Liver (tissue), 9 donors: Measurements from ENCODE around the gene MAMDC2. TPM values are rescaled to one million over a fixed set of nuclear protein-coding genes. Genes with fewer than 3 reads are reported as not detected.

Experiments
- DNase-seq: peaks from one replicate; pipeline ENCODE4 v3.0.0-alpha.2; 2017; ENCODE audit warnings: low spot score
- H3K27ac ChIP-seq, 2 donors: one replicate each; pipeline ENCODE4 v1.7.0; 2013; ENCODE audit warnings: inconsistent platforms in 2 of 2, low read length in 2 of 2, control low read depth in 1 of 2, low read depth in 1 of 2, mild to moderate bottlenecking in 1 of 2
- H3K27me3 ChIP-seq, 4 donors: one replicate each; pipeline versions ENCODE4 v1.6.1 to v1.7.0; 2013; ENCODE audit warnings: low read length in 3 of 4, inconsistent platforms in 1 of 4, mild to moderate bottlenecking in 1 of 4, moderate library complexity in 1 of 4; ENCODE audit not compliant: control insufficient read depth in 4 of 4, insufficient read depth in 4 of 4
- H3K36me3 ChIP-seq, 4 donors: one replicate each; pipeline versions ENCODE4 v1.6.1 to v1.7.0; 2013; ENCODE audit warnings: low read length in 3 of 4, mild to moderate bottlenecking in 3 of 4, low read depth in 1 of 4, moderate library complexity in 1 of 4; ENCODE audit not compliant: control insufficient read depth in 4 of 4, insufficient read depth in 3 of 4
- H3K4me1 ChIP-seq, 4 donors: one replicate each; pipeline versions ENCODE4 v1.6.1 to v1.7.0; 2013; ENCODE audit warnings: low read length in 3 of 4, mild to moderate bottlenecking in 3 of 4, moderate library complexity in 1 of 4; ENCODE audit not compliant: control insufficient read depth in 4 of 4, insufficient read depth in 4 of 4
- H3K4me3 ChIP-seq, 3 donors: one replicate each; pipeline versions ENCODE4 v1.6.1 to v1.7.0; 2013; ENCODE audit warnings: low read length in 3 of 3, control low read depth in 1 of 3, low read depth in 1 of 3, mild to moderate bottlenecking in 1 of 3
- H3K9ac ChIP-seq, 2 donors: one replicate each; pipeline ENCODE4 v1.7.0; 2013; ENCODE audit warnings: low read length in 2 of 2, mild to moderate bottlenecking in 2 of 2, moderate library complexity in 2 of 2, control low read depth in 1 of 2, low read depth in 1 of 2
- H3K9me3 ChIP-seq, 4 donors: one replicate each; pipeline versions ENCODE4 v1.6.1 to v1.7.0; 2013; ENCODE audit warnings: low read length in 3 of 4; ENCODE audit not compliant: control insufficient read depth in 4 of 4
- ATF3 ChIP-seq: IDR thresholded peaks from 2 replicates; pipeline ENCODE4 v1.6.1; 2016; ENCODE audit warnings: antibody characterized with exemption
- CTCF ChIP-seq: fragments of 150-350 bp; IDR thresholded peaks from 2 replicates; pipeline ENCODE4 v1.5.1; 2017; ENCODE audit warnings: improper control_type of control experiment, low read depth, low read length; ENCODE audit not compliant: missing input control
- EGR1 ChIP-seq, 2 donors: IDR thresholded peaks; 2 replicates each; pipeline ENCODE4 v1.6.1; 2016 to 2018; ENCODE audit warnings: antibody characterized with exemption in 2 of 2, low read depth in 2 of 2
- FOXA1 ChIP-seq: IDR thresholded peaks from 2 replicates; pipeline ENCODE4 v1.6.1; 2016; ENCODE audit warnings: antibody characterized with exemption
- FOXA2 ChIP-seq: IDR thresholded peaks from 2 replicates; pipeline ENCODE4 v1.6.1; 2016; ENCODE audit warnings: antibody characterized with exemption
- GABPA ChIP-seq, 2 donors: IDR thresholded peaks in 1 of 2; conservative IDR thresholded peaks in 1 of 2; 2 replicates each; pipeline ENCODE4 v1.6.1; 2016; ENCODE audit warnings: antibody characterized with exemption in 2 of 2, mild to moderate bottlenecking in 1 of 2, moderate library complexity in 1 of 2
- HNF4A ChIP-seq, 2 donors: conservative IDR thresholded peaks; 2 replicates each; pipeline ENCODE4 v1.6.1; 2016; ENCODE audit warnings: antibody characterized with exemption in 2 of 2, mild to moderate bottlenecking in 2 of 2
- HNF4G ChIP-seq: IDR thresholded peaks from 2 replicates; pipeline ENCODE4 v1.6.1; 2016; ENCODE audit warnings: antibody characterized with exemption
- MAX ChIP-seq: IDR thresholded peaks from 2 replicates; pipeline ENCODE4 v1.6.1; 2016; ENCODE audit warnings: antibody characterized with exemption
- NR2F2 ChIP-seq: IDR thresholded peaks from 2 replicates; pipeline ENCODE4 v1.6.1; 2016; ENCODE audit warnings: antibody characterized with exemption
- RAD21 ChIP-seq, 2 donors: IDR thresholded peaks; 2 replicates each; pipeline ENCODE4 v1.6.1; 2016; ENCODE audit warnings: antibody characterized with exemption in 2 of 2, mild to moderate bottlenecking in 2 of 2
- REST ChIP-seq: IDR thresholded peaks from 2 replicates; pipeline ENCODE4 v1.6.1; 2016; ENCODE audit warnings: antibody characterized with exemption, mild to moderate bottlenecking
- RXRA ChIP-seq, 2 donors: IDR thresholded peaks; 2 replicates each; pipeline ENCODE4 v1.6.1; 2017 to 2018; ENCODE audit warnings: antibody characterized with exemption in 2 of 2, mild to moderate bottlenecking in 1 of 2
- SP1 ChIP-seq: IDR thresholded peaks from 2 replicates; pipeline ENCODE4 v1.6.1; 2018; ENCODE audit warnings: antibody characterized with exemption, mild to moderate bottlenecking
- TAF1 ChIP-seq: conservative IDR thresholded peaks from 2 replicates; pipeline ENCODE4 v1.6.1; 2016; ENCODE audit warnings: antibody characterized with exemption, mild to moderate bottlenecking
- YY1 ChIP-seq: IDR thresholded peaks from 2 replicates; pipeline ENCODE4 v1.6.1; 2016; ENCODE audit warnings: antibody characterized with exemption, mild to moderate bottlenecking
- WGBS: extraction: QIAGEN DNeasy Blood & Tissue Kit; methylation state at CpG from one replicate; pipeline ENCODE4 v1.1.7; 2013; 5-methylcytosine and 5-hydroxymethylcytosine counted together
- polyA plus RNA-seq, 2 donors: library from polyadenylated mRNA; stranded (reverse) in 1 of 2; unstranded in 1 of 2; fragments of 200-250 nt in 1 of 2; fragments of >200 nt in 1 of 2; fragmentation: Nextera tagmentation in 1 of 2; extraction: Ambion mirVana in 1 of 2; gene quantifications; one replicate each; pipeline versions ENCODE4 v1.2.1 to v1.2.3, GENCODE V29; 2013 to 2015
- total RNA-seq, 2 donors: library from RNA; depleted of rRNA; stranded (reverse); fragments of >200 nt; gene quantifications; one replicate each; pipeline ENCODE4 v1.2.3, GENCODE V29; 2014
- donor health status: healthy.
- donor health status: healthy.
- donor health status: healthy.
- donor health status: healthy.
- donor health status: healthy.

MAMDC2 gene
- total and polyA plus RNA-seq, 4 donors, result 0.28 to 4.4 (median 1.0) TPM

GRCh38 chr9:70143394-70144130, 99.9 kb downstream of the MAMDC2 start (continued):
- TF ChIP-seq CTCF (no peak), NR2F2 (no peak), TAF1 (no peak), EGR1 (IDR thresholded peaks at IDR 0.05; ENCODE audit: low read depth in 2 of 2) (no peak), HNF4G (no peak), FOXA2 (no peak), FOXA1 (no peak)

GRCh38 chr9:70144131-70144503, 100.5 kb downstream of the MAMDC2 start:
- TF ChIP-seq REST (no peak), MAX (no peak), NR2F2 (no peak), RXRA (IDR thresholded peaks at IDR 0.05) (no peak), RAD21 (IDR thresholded peaks at IDR 0.05) (no peak), SP1 (no peak), ATF3 (no peak)
- H3K4me1 ChIP-seq, result peaks cover 0 to 1% (median 0%) of the 10 kb centered on the region in 4 donors
- no peak for DNase-seq
- H3K27me3 ChIP-seq, result no peaks in the 10 kb centered on the region
- 86% methylated on average over 1 of the region's 1 CpG for WGBS
- H3K9me3 ChIP-seq, result no peaks in the 10 kb centered on the region
- H3K27ac ChIP-seq, result no peak overlapping the region
- no peak overlapping the region for H3K4me3 ChIP-seq
- no peak overlapping the region for H3K9ac ChIP-seq
- no peaks in the 10 kb centered on the region for H3K36me3 ChIP-seq

- Histone ChIP-seq H3K27me3 (no peaks in the 10 kb centered on the region), H3K4me3 (no peak overlapping the region), H3K27ac (no peak overlapping the region), H3K9me3 (no peaks in the 10 kb centered on the region), H3K9ac (no peak overlapping the region), H3K36me3 (no peaks in the 10 kb centered on the region), H3K4me1 (peaks cover 0 to 1% (median 0%) of the 10 kb centered on the region in 4 donors)
- DNase-seq, result no peak
- no peak for TF ChIP-seq ATF3
- TF ChIP-seq FOXA2, result no peak
- no peak for TF ChIP-seq GABPA (IDR thresholded peaks at IDR 0.05 in 1 of 2, conservative IDR thresholded peaks at IDR 0.05 in 1 of 2)
- TF ChIP-seq SP1, result no peak
- TF ChIP-seq YY1, result no peak
- no peak for TF ChIP-seq REST
- no peak for TF ChIP-seq HNF4A (conservative IDR thresholded peaks at IDR 0.05)
- no peak for TF ChIP-seq HNF4G
- no peak for TF ChIP-seq RAD21 (IDR thresholded peaks at IDR 0.05)
- no peak for TF ChIP-seq CTCF
- no peak for TF ChIP-seq RXRA (IDR thresholded peaks at IDR 0.05)
- WGBS, result 92% methylated on average over 4 of the region's 4 CpGs
Measured at GRCh38 chr9:70145981-70146380, 102.3 kb downstream of the MAMDC2 start.
